MM.1S (cell line): Measurements from ENCODE around the gene RASSF9.

Experiments used
- EZH2 ChIP-seq: fragments of 300-600 bp; sonication (generic); optimal IDR thresholded peaks from 2 replicates; pipeline ENCODE3; 2017; ENCODE audit warnings: low read depth, mild to moderate bottlenecking, antibody characterized with exemption, low read length, mixed read lengths
- TF ChIP-seq, protein P1 (sequence below): fragments of 300-600 bp; sonication (generic); IDR thresholded peaks from 2 replicates; pipeline ENCODE4 v1.5.1; 2016; ENCODE audit warnings: antibody characterized with exemption, low read length, mixed read lengths

DNA sequence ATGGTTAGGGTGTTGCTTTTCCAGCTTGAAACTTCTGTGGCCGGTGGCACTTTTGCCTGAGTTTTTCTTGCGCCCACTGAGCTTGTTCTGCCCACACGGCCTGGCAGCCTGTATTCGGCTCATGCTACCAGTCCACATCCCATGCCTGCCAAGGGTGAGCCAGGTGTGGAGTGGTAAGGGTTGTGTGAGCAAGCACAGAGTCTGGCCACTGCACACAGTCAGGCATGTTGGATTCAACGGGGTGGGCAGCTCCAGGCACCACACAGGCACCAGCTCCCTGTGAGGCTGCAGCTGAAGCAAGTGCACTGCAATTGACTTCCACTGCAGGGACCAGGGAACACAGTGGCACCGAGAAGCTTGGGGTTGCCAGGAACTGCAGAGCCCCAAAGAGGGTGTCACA is 19.1 kb upstream of the RASSF9 start:
- TF ChIP-seq, protein P1, sequence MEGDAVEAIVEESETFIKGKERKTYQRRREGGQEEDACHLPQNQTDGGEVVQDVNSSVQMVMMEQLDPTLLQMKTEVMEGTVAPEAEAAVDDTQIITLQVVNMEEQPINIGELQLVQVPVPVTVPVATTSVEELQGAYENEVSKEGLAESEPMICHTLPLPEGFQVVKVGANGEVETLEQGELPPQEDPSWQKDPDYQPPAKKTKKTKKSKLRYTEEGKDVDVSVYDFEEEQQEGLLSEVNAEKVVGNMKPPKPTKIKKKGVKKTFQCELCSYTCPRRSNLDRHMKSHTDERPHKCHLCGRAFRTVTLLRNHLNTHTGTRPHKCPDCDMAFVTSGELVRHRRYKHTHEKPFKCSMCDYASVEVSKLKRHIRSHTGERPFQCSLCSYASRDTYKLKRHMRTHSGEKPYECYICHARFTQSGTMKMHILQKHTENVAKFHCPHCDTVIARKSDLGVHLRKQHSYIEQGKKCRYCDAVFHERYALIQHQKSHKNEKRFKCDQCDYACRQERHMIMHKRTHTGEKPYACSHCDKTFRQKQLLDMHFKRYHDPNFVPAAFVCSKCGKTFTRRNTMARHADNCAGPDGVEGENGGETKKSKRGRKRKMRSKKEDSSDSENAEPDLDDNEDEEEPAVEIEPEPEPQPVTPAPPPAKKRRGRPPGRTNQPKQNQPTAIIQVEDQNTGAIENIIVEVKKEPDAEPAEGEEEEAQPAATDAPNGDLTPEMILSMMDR = no peak
- no peak for TF ChIP-seq EZH2
